Measurements from ENCODE around the gene DENND2D.

The DENND2D gene

GRCh38 chr1:111141245-111142220 lies 58.9 kb downstream of the DENND2D start:
- in situ Hi-C loops (cut with MboI; ENCODE audit: low sequenced_read_pairs) = no loop called here

DNA sequence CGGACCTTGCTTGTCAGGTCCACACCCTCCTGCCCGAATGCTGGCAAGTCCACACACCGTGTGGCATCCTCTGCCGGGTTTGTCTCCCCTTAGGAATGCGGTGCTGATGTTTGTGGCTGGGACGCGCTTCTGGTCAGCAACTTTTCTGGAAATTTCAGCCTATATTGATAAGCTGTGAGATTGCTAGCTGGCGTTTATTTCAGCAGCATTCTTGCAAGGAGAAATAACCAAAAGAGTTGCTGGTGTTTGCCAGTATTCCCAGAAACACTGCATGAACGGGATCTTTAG lies 59.8 kb downstream of the DENND2D start:
- in situ Hi-C loops (cut with MboI; ENCODE audit: low sequenced_read_pairs) = no loop called here

- in situ Hi-C loops (cut with MboI; ENCODE audit: low sequenced_read_pairs) = no loop called here
These were observed 60.3 kb downstream of the DENND2D start, which contains the start of the genes CEPT1 and DRAM2 for GRCh38 chr1:111139956-111140679. Gene CEPT1 (plus strand): TSS chr1:111140223. CDS start chr1:111147715, 7,492 bp downstream. Gene DRAM2 (minus strand): TSS chr1:111140093. CDS start chr1:111131554, 8,539 bp downstream.

DNA sequence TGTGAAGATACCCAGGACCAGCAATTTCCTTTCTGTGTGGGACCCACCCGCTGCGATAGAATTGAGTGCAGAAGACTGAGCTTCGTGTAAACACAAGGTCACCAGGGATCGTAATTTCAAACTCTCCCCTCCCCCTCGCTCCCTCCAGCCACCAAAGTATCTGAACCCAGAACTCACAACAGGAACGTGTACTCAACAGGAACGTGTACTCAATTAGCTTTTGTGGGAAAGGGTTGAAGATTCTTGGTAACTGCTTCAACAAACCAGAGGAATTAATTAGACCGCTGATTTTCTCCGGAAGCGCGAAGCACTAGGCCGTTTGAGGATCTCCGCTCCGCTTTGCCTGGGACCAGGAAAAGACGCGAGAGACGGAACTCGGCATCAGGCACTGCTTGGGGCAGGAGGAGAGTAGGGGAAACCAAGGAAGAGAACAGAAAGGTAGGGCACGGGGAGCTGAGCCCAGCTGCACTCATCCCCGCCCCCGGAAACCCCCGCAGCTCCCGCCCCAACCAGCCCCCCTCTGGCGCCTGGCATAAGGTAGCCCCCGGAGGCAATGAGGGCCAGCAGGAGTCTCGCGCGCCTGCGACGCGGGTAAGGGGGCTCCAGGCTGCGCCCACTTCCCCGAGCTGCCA lies 61.0 kb downstream of the DENND2D start:
- in situ Hi-C loops (cut with MboI; ENCODE audit: low sequenced_read_pairs) = no loop called here
